Retinal pigment epithelial cell (primary cell): Measurements from ENCODE around the gene USP10.

Source experiments
- DNase-seq: peaks from one replicate; pipeline ENCODE4 v3.0.0-alpha.2; 2010; ENCODE audit warnings: low read depth
- H3K4me3 ChIP-seq: 2 replicates; pipeline ENCODE4 v1.5.1; 2011; ENCODE audit warnings: mild to moderate bottlenecking, low read length, control low read depth, moderate library complexity
- TF ChIP-seq, protein P1 (sequence below): conservative IDR thresholded peaks from 2 replicates; pipeline ENCODE4 v1.5.1; 2011; ENCODE audit warnings: low read depth, low read length, control low read depth, inconsistent platforms

Gene USP10

DNA sequence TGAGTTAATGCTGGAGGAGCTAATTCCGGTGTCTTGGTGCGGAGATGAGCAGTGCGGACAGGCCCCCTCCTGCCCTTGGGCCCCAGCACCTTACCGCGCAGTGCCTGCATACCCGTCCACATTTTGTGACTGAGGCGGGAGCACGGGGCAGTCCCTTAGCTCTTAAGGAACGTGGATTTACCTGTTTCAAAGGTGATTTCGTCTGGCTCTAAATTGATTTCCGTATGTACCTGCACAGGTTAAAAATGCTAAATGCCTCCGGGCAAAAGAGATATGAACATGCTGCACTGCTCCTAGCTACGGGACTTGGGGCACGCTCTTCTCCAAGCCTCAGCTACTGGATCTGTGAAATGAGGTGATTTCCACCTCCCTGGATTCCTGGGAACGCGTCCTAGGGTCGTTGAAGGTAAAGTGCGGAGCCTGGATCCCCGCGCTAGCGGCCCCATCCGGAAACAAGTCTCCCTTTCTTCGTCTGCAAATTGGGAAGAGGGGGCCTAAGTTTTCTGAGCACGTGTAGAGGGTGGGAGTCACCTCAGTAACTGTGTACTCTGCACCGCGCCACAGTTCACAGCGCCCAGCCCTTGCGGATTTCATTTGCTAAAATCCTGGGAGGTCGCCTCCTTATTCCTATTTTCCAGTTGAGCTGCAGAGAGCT, 119.3 kb downstream of the USP10 start:
- TF ChIP-seq, protein P1, sequence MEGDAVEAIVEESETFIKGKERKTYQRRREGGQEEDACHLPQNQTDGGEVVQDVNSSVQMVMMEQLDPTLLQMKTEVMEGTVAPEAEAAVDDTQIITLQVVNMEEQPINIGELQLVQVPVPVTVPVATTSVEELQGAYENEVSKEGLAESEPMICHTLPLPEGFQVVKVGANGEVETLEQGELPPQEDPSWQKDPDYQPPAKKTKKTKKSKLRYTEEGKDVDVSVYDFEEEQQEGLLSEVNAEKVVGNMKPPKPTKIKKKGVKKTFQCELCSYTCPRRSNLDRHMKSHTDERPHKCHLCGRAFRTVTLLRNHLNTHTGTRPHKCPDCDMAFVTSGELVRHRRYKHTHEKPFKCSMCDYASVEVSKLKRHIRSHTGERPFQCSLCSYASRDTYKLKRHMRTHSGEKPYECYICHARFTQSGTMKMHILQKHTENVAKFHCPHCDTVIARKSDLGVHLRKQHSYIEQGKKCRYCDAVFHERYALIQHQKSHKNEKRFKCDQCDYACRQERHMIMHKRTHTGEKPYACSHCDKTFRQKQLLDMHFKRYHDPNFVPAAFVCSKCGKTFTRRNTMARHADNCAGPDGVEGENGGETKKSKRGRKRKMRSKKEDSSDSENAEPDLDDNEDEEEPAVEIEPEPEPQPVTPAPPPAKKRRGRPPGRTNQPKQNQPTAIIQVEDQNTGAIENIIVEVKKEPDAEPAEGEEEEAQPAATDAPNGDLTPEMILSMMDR, result no peak
- peak overlapping the region; percentile 36 for H3K4me3 ChIP-seq
- DNase-seq, result no peak

DNA sequence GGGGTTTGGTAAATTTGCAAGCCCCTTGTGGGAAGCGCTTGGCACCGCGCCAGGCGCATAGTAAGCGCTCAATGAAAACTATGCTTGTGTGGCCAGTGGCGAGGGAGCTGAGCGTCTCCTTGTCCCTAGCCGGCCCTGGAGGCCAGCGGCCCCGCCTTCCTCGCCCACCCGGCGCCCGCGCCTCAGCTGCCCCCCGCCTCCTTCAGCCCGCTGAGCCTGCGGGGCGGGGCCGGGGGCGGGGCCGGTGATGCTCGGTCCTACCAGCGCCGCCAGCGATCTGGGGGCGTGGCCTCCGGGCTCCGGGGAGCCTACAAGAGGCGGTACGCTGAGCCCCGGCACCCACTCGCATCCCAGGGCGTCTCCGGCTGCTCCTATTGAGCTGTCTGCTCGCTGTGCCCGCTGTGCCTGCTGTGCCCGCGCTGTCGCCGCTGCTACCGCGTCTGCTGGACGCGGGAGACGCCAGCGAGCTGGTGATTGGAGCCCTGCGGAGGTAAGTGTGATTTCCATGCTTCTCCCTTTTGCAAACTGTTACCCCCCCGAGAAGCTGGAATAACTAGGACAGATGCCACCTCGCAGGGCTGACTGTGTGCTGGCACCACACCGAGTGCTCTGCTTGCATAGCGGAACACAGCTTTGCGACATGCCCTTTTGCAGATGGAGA, 120.0 kb downstream of the USP10 start, which contains the start of gene CRISPLD2:
TSS of gene CRISPLD2 (plus strand) at position 342 of the 661 bp plus-strand sequence. CDS start 18,511 bp downstream, outside the sequence.
- TF ChIP-seq, protein P1, result no peak
- DNase-seq, result peak; percentile 56
- peak within 1 kb of the TSS; percentile 52 for H3K4me3 ChIP-seq

DNA sequence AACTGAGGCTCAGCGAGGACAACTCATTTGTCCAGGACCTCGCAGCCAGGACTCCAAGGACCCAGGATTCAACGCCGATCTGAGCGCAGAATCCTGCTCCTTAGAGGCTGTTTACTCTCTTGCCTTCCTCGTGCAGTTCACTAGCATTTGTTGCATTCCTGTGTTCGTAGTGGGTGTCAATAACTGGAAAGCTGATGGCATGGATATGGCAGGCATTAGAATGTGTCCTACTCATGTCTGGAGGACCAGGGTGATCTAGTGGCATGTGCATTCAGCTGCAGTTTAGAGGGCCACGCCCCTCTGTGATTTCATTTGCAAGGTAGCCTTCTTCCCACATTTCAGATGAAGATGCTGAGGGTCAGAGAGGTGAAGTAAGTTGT, 120.5 kb downstream of the USP10 start:
- peak overlapping the region; percentile 52 for H3K4me3 ChIP-seq
- no peak for DNase-seq
- TF ChIP-seq, protein P1, result no peak

DNA sequence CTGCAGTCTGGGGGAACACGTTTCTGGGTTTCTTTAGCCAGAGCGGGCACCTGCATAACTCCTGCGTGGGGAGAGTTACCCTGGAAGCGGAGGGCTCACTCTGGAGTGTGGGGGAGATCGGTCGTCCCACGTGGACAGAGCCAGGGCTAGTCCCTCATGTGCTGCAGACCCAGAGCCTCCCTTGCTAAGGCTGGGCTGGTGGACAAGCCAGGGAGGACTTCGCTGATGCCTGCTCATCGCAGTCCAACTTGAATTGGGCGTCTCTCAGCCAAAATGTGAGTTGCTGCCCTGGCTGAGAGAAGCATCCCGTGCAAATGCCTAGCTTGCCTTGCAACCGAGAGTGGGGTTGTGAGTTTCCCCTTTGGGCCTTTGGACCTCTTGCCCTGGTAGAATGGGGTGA, 121.0 kb downstream of the USP10 start:
- H3K4me3 ChIP-seq, result no peak overlapping the region

DNA sequence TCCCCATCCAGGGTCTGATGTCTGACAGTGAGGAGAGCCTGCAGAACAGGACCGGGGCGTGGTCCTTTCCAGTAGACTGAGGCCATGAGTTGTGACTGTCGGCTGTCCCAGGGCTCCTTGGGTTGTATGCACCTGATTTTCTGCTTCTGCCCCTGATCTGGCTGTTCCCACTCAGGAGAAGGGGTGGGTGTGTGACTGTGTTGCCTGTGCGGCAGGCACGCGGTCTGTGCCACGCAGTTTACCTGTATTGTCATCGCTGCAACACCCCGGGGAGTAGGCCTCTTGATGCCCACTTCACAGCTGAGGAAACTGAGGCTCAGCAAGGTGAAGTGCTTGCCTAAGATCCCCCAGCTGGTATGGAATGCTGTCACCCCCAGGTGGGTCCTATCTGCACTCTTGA, 121.4 kb downstream of the USP10 start:
- H3K4me3 ChIP-seq, result no peak overlapping the region
- TF ChIP-seq, protein P1, result no peak
- DNase-seq, result no peak

More for the DNA sequence above, 121.0 kb downstream of the USP10 start:
- TF ChIP-seq, protein P1, result no peak
- no peak for DNase-seq

DNA sequence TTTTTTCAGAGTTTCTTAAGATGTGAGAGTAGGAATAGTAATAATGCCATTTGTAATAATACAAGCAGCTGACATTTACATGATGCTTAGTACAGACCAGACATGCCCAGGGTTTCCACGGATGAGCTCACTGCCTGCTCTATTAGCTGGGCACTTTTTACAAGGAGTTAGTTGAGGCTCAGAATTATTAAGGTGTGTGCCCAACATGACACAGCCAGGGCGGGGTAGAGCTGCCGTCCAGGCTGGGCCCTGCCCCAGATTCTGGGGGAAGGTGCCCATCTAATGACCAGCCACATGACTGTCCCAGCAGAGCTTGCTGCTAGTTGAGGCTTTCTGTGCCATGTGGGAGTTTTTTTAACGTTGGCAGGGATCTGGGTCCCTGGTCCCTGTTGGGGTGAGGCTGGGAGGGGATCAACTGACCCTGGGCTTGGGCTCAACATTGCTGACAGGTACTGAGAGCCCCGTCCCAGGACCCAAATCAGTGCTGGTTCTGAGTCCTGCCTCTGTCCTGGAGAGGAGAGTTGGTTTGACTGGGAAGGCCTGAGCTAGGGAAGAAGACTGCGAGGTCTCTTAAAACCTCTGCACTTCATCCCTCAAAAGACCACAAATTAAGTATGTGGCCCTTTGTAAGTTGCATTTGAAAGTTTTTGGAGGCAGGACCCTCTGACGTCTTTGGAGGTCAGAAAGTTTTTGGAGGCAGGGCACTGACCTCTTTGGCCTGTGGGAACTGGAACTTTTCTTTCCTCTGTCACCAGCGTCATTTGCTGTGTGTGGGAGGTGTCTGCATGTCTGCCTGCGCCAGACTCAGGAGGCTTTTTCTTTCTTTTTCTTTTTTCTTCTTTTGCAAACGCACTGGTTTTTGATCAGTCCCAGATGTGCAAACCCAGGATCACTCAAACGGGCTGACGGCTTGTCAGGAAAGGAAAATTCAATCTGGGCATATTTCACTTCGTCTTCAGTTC, 122.2 kb downstream of the USP10 start:
- no peak for DNase-seq
- TF ChIP-seq, protein P1, result no peak
- no peak overlapping the region for H3K4me3 ChIP-seq
